Right ventricle myocardium superior (tissue), 1 donor: ENCODE measurements around the gene BTBD10. TPM values are rescaled to one million over a fixed set of nuclear protein-coding genes. Genes with fewer than 3 reads are reported as not detected.
A peak's percentile ranks its signal among the peaks of the same experiment; 100 is the strongest.

Experiments used
- ATAC-seq: fragments of 200-7000 bp; cut with Tn5 transposase; one replicate; pipeline ENCODE4 v1.9.1; 2020; ENCODE audit warnings: mild to moderate bottlenecking; ENCODE audit not compliant: poor library complexity
- DNase-seq: peaks from one replicate; pipeline ENCODE4 v3.0.0-alpha.2; 2020
- intact Hi-C: fragments of 100-400 bp; cut with DNase I; formaldehyde crosslinking; loops from one replicate; pipeline ENCODE4 v1.11.2; 2022
- long read RNA-seq: library from polyadenylated mRNA; unstranded; transcript quantifications from one replicate; pipeline ENCODE4 v2.0.0, GENCODE V29; 2021
- total RNA-seq: library from RNA; stranded (reverse); fragmentation: NEBNext Ultra II Directional; extraction: Animal tissue kit (Norgen Biotek cat#: 25700); gene quantifications from one replicate; pipeline ENCODE4 v1.2.1, GENCODE V29; 2021
- donor health status: DM: no; HTN: yes; CAD: no; lungs with severe emphysema.

Gene BTBD10
- total RNA-seq, result 17.8 TPM
- long read RNA-seq, transcript BTBD10-201 (9 exons, 2,504 nt), result minor isoform, 10 of 38 reads
- long read RNA-seq, transcript BTBD10-208 (8 exons, 1,662 nt), result major isoform, 13 of 38 reads
- long read RNA-seq, partial matches to known transcripts, result 1 of 38 reads
- long read RNA-seq, other reads (novel, unspliced or antisense), result 14 of 38 reads

- peak; percentile 99 for ATAC-seq
- DNase-seq, result peak; percentile 96
- intact Hi-C loops, result no loop called here
Measured at GRCh38 chr11:13462901-13463778, at the start of gene BTBD10. BTBD10 (minus strand) TSS chr11:13463222; CDS start chr11:13445124, 18,098 bp downstream.

GRCh38 chr11:13503393-13503792 is 40.4 kb upstream of the BTBD10 start:
- intact Hi-C loops, result no loop called here
- no peak for DNase-seq
- no peak for ATAC-seq

GRCh38 chr11:13502492-13502891 is 39.5 kb upstream of the BTBD10 start:
- ATAC-seq (no peak), DNase-seq (no peak)
- intact Hi-C loops, result no loop called here

GRCh38 chr11:13495929-13496328 is 32.9 kb upstream of the BTBD10 start, which contains the start of gene PTH:
PTH (minus strand) TSS chr11:13495997; CDS start chr11:13492855, 3,142 bp downstream.
- intact Hi-C loops, result no loop called here
- ATAC-seq (no peak), DNase-seq (no peak)

- intact Hi-C loops, result no loop called here
- DNase-seq, result no peak
- no peak for ATAC-seq
Measured at GRCh38 chr11:13494051-13494450, 31.0 kb upstream of the BTBD10 start.

- DNase-seq, result no peak
- peak; percentile 62 for ATAC-seq
- intact Hi-C loops, result no loop called here
Measured at GRCh38 chr11:13487661-13488030, 24.6 kb upstream of the BTBD10 start.

GRCh38 chr11:13486926-13487660 is 24.1 kb upstream of the BTBD10 start:
- peak; percentile 86 for ATAC-seq
- DNase-seq, result peak; percentile 76
- intact Hi-C loops, result no loop called here

- ATAC-seq, result no peak
- no peak for DNase-seq
- intact Hi-C loops, result no loop called here
Measured at GRCh38 chr11:13480198-13480597, 17.2 kb upstream of the BTBD10 start.

GRCh38 chr11:13479688-13480087 is 16.7 kb upstream of the BTBD10 start:
- ATAC-seq (no peak), DNase-seq (no peak)
- intact Hi-C loops, result no loop called here

GRCh38 chr11:13475091-13475490 is 12.1 kb upstream of the BTBD10 start:
- DNase-seq (no peak), ATAC-seq (no peak)
- intact Hi-C loops, result no loop called here

GRCh38 chr11:13473013-13473722 is 10.1 kb upstream of the BTBD10 start:
- ATAC-seq, result no peak
- no peak for DNase-seq
- intact Hi-C loops, result no loop called here

GRCh38 chr11:13468750-13469149 is 5.7 kb upstream of the BTBD10 start:
- intact Hi-C loops, result no loop called here
- ATAC-seq, result no peak
- no peak for DNase-seq

- no peak for DNase-seq
- intact Hi-C loops, result no loop called here
- ATAC-seq, result no peak
Measured at GRCh38 chr11:13465909-13466371, 2.9 kb upstream of the BTBD10 start.

GRCh38 chr11:13463779-13464290 is 813 bp upstream of the BTBD10 start:
- ATAC-seq (no peak), DNase-seq (no peak)
- intact Hi-C loops, result no loop called here

GRCh38 chr11:13462311-13462900 is 616 bp downstream of the BTBD10 start:
- DNase-seq (peak; percentile 76), ATAC-seq (peak; percentile 63)
- intact Hi-C loops, result no loop called here

GRCh38 chr11:13461291-13461690 is 1.7 kb downstream of the BTBD10 start:
- ATAC-seq (no peak), DNase-seq (no peak)
- intact Hi-C loops, result no loop called here

- DNase-seq, result no peak
- no peak for ATAC-seq
- intact Hi-C loops, result no loop called here
Measured at GRCh38 chr11:13450832-13451397, 12.1 kb downstream of the BTBD10 start.

- intact Hi-C loops, result no loop called here
- no peak for DNase-seq
- no peak for ATAC-seq
Measured at GRCh38 chr11:13449522-13449921, 13.5 kb downstream of the BTBD10 start.
